Measurements from ENCODE around the gene ANKRD40CL. TPM values are rescaled to one million over a fixed set of nuclear protein-coding genes. Genes with fewer than 3 reads are reported as not detected.
A peak's percentile ranks its signal among the peaks of the same experiment; 100 is the strongest.

ANKRD40CL gene
- polyA plus RNA-seq, 1 donor (not counting 4 experiments of a cell fraction or from before 2014, with no cell fraction given) = not detected

- Histone ChIP-seq H3K79me2 (ENCODE audit: control insufficient read depth, insufficient read depth, low read length) (no peaks in the 10 kb centered on the region), H2AFZ (ENCODE audit: control insufficient read depth, low read length) (peak overlapping the region; percentile 65), H3K9me1 (ENCODE audit: control insufficient read depth, extremely low read depth, insufficient read depth, low read length) (no peaks in the 10 kb centered on the region), H3K9ac (ENCODE audit: control insufficient read depth, extremely low read depth, insufficient read depth, low read length) (peak overlapping the region; percentile 11), H4K20me1 (ENCODE audit: control insufficient read depth, extremely low read depth, insufficient read depth, low read length) (no peaks in the 10 kb centered on the region), H3K4me2 (ENCODE audit: control insufficient read depth, extremely low read depth, insufficient read depth, low read depth, low read length) (peak overlapping the region; percentile 46), H3K27ac (ENCODE audit: control insufficient read depth, insufficient read depth, low read length) (peak overlapping the region; percentile 63), H3K9me3 (ENCODE audit: control insufficient read depth, low read depth, low read length) (no peaks in the 10 kb centered on the region), H3K4me1 (ENCODE audit: control insufficient read depth, extremely low read depth, insufficient read depth, low read length) (peaks cover 29% of the 10 kb centered on the region), H3K4me3 (ENCODE audit: control insufficient read depth in 2 of 3, extremely low read depth in 1 of 3, insufficient read depth in 2 of 3, low read depth in 1 of 3, low read length in 3 of 3) (no peak overlapping the region), H3K27me3 (ENCODE audit: control insufficient read depth, extremely low read depth, insufficient read depth, low read length) (no peaks in the 10 kb centered on the region), H3K36me3 (ENCODE audit: control insufficient read depth in 2 of 2, extremely low read depth in 1 of 2, insufficient read depth in 2 of 2, low read length in 2 of 2) (no peaks in the 10 kb centered on the region)
- TF ChIP-seq EZH2 (IDR thresholded peaks at IDR 0.05; ENCODE audit: low read length) = no peak
- TF ChIP-seq, protein P1, sequence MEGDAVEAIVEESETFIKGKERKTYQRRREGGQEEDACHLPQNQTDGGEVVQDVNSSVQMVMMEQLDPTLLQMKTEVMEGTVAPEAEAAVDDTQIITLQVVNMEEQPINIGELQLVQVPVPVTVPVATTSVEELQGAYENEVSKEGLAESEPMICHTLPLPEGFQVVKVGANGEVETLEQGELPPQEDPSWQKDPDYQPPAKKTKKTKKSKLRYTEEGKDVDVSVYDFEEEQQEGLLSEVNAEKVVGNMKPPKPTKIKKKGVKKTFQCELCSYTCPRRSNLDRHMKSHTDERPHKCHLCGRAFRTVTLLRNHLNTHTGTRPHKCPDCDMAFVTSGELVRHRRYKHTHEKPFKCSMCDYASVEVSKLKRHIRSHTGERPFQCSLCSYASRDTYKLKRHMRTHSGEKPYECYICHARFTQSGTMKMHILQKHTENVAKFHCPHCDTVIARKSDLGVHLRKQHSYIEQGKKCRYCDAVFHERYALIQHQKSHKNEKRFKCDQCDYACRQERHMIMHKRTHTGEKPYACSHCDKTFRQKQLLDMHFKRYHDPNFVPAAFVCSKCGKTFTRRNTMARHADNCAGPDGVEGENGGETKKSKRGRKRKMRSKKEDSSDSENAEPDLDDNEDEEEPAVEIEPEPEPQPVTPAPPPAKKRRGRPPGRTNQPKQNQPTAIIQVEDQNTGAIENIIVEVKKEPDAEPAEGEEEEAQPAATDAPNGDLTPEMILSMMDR (optimal IDR thresholded peaks at IDR 0.05 in 1 of 3, IDR thresholded peaks at IDR 0.05 in 1 of 3, conservative IDR thresholded peaks at IDR 0.05 in 1 of 3; ENCODE audit: extremely low read depth in 1 of 3, insufficient read depth in 2 of 3, low read length in 3 of 3) = no peak
- DNase-seq (ENCODE audit: low read depth, low spot score) = peak; percentile 82
- dilution Hi-C loops (cut with MboI; ENCODE audit: extremely low pct_ligation_motif_present, low sequenced_read_pairs) = no loop called here
- peak; percentile 91 for FAIRE-seq
Measured at GRCh38 chr17:50787106-50787505, 19.8 kb upstream of the ANKRD40CL start.

DNA sequence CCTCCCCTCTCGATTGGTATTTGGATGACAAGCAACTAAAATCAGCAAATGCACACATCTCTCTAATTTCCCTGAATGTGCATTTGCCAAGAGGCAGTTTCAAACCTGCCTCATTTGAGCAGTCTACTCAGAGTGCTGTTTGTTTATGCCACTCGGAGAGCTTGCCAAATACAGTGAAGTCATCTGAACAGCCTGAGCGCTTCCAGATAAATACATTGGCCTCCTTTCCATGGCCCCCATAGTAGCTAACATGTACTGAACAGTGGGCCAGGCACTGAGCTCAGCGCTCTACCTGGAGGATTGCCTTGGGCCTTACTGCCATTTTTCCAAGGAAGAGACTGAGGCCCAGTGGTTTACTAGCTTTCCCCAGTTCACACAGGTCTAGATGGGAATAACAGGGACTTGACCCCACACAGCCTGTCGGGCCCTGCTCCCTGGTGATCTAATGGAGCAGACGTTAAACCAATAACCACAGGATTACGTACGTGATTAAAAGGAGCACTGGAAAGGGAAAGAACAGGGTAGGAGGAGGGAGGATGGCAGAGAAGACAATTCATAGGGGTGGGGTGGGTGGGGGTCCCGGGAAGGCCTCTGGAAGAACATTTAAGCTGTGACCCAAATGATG is 18.7 kb upstream of the ANKRD40CL start:
- Histone ChIP-seq H3K9ac (ENCODE audit: control insufficient read depth, extremely low read depth, insufficient read depth, low read length) (peak overlapping the region; percentile 22), H3K27me3 (ENCODE audit: control insufficient read depth, extremely low read depth, insufficient read depth, low read length) (no peaks in the 10 kb centered on the region), H3K9me3 (ENCODE audit: control insufficient read depth, low read depth, low read length) (no peaks in the 10 kb centered on the region), H3K4me2 (ENCODE audit: control insufficient read depth, extremely low read depth, insufficient read depth, low read depth, low read length) (peak overlapping the region; percentile 46), H3K4me3 (ENCODE audit: control insufficient read depth in 2 of 3, extremely low read depth in 1 of 3, insufficient read depth in 2 of 3, low read depth in 1 of 3, low read length in 3 of 3) (no peak overlapping the region), H4K20me1 (ENCODE audit: control insufficient read depth, extremely low read depth, insufficient read depth, low read length) (no peaks in the 10 kb centered on the region), H3K4me1 (ENCODE audit: control insufficient read depth, extremely low read depth, insufficient read depth, low read length) (peaks cover 29% of the 10 kb centered on the region), H3K27ac (ENCODE audit: control insufficient read depth, insufficient read depth, low read length) (peak overlapping the region; percentile 63), H3K9me1 (ENCODE audit: control insufficient read depth, extremely low read depth, insufficient read depth, low read length) (no peaks in the 10 kb centered on the region), H2AFZ (ENCODE audit: control insufficient read depth, low read length) (peak overlapping the region; percentile 74), H3K79me2 (ENCODE audit: control insufficient read depth, insufficient read depth, low read length) (no peaks in the 10 kb centered on the region), H3K36me3 (ENCODE audit: control insufficient read depth in 2 of 2, extremely low read depth in 1 of 2, insufficient read depth in 2 of 2, low read length in 2 of 2) (no peaks in the 10 kb centered on the region)
- no peak for TF ChIP-seq EZH2 (IDR thresholded peaks at IDR 0.05; ENCODE audit: low read length)
- TF ChIP-seq, protein P1 (optimal IDR thresholded peaks at IDR 0.05 in 1 of 3, IDR thresholded peaks at IDR 0.05 in 1 of 3, conservative IDR thresholded peaks at IDR 0.05 in 1 of 3; ENCODE audit: extremely low read depth in 1 of 3, insufficient read depth in 2 of 3, low read length in 3 of 3) = no peak
- dilution Hi-C loops (cut with MboI; ENCODE audit: extremely low pct_ligation_motif_present, low sequenced_read_pairs) = no loop called here
- peak; percentile 78 for FAIRE-seq
- no peak for DNase-seq (ENCODE audit: low read depth, low spot score)
